Fibroblast of lung (primary cell): ENCODE results near the gene ALG13. TPM values are rescaled to one million over a fixed set of nuclear protein-coding genes. Genes with fewer than 3 reads are reported as not detected.
"Not testable (repeated sequence)": the region's sequence is repeated elsewhere in the genome, so short reads cannot be mapped to it uniquely, and the experiment has no call there.

Source experiments
- DNase-seq, 2 donors: peaks; one replicate each; pipeline versions ENCODE4 v3.0.0 to v3.0.0-alpha.2; 2010; ENCODE audit warnings: low read depth in 2 of 2
- H2AFZ ChIP-seq: 2 replicates; pipeline ENCODE4 v1.5.1; 2012; ENCODE audit warnings: low read length, control low read depth, inconsistent platforms
- H3K27ac ChIP-seq: 2 replicates; pipeline ENCODE4 v1.5.1; 2011; ENCODE audit warnings: low read length, control low read depth; ENCODE audit not compliant: insufficient read depth
- H3K27me3 ChIP-seq: 2 replicates; pipeline ENCODE4 v1.5.1; 2011; ENCODE audit warnings: mild to moderate bottlenecking, low read length; ENCODE audit not compliant: control insufficient read depth, insufficient read depth
- H3K36me3 ChIP-seq: 2 replicates; pipeline ENCODE4 v1.5.1; 2011; ENCODE audit warnings: low read length; ENCODE audit not compliant: control insufficient read depth, insufficient read depth
- H3K4me1 ChIP-seq: 2 replicates; pipeline ENCODE4 v1.5.1; 2011; ENCODE audit warnings: low read length; ENCODE audit not compliant: control insufficient read depth, insufficient read depth; ENCODE audit errors: extremely low read depth
- H3K4me2 ChIP-seq: 2 replicates; pipeline ENCODE4 v1.5.1; 2011; ENCODE audit warnings: low read length, control low read depth; ENCODE audit not compliant: insufficient read depth; ENCODE audit errors: extremely low read depth
- H3K4me3 ChIP-seq, 4 experiments: fragments of 200-600 bp in 1 of 4; sonication (generic) in 1 of 4; replicated peaks in 1 of 4; 2 replicates each; pipeline ENCODE4 v1.5.1; 2011 to 2016; ENCODE audit warnings: low read length in 4 of 4, low read depth in 3 of 4, mild to moderate bottlenecking in 3 of 4, control low read depth in 2 of 4, inconsistent platforms in 1 of 4, mixed read lengths in 1 of 4; ENCODE audit not compliant: insufficient read depth in 1 of 4; ENCODE audit errors: control extremely low read depth in 1 of 4
- H3K79me2 ChIP-seq: 2 replicates; pipeline ENCODE4 v1.5.1; 2012; ENCODE audit warnings: mild to moderate bottlenecking, low read length, inconsistent platforms; ENCODE audit not compliant: control insufficient read depth, insufficient read depth
- H3K9ac ChIP-seq: 2 replicates; pipeline ENCODE4 v1.5.1; 2011; ENCODE audit warnings: mild to moderate bottlenecking, low read length, control low read depth; ENCODE audit not compliant: insufficient read depth
- H3K9me3 ChIP-seq: 2 replicates; pipeline ENCODE4 v1.5.1; 2012; ENCODE audit warnings: low read depth, low read length; ENCODE audit not compliant: control insufficient read depth, insufficient read depth
- H4K20me1 ChIP-seq: 2 replicates; pipeline ENCODE4 v1.5.1; 2011; ENCODE audit warnings: low read length; ENCODE audit not compliant: control insufficient read depth, insufficient read depth; ENCODE audit errors: extremely low read depth
- EZH2 ChIP-seq: IDR thresholded peaks from 2 replicates; pipeline ENCODE4 v1.5.1; 2012; ENCODE audit warnings: low read length, control low read depth, mild to moderate bottlenecking; ENCODE audit errors: missing control alignments
- polyA plus RNA-seq, 2 donors: library from polyadenylated mRNA; depleted of rRNA in 1 of 2; stranded (reverse) in 1 of 2; unstranded in 1 of 2; fragments of >200 nt; gene quantifications; 2 replicates each; pipeline ENCODE4 v1.2.1, GENCODE V29; 2011 to 2012; ENCODE audit warnings: missing spikeins in 1 of 2
- total RNA-seq: library from RNA; depleted of rRNA; stranded (reverse); fragments of >200 nt; gene quantifications from 2 replicates; pipeline ENCODE4 v1.2.1, GENCODE V29; 2014
- TF ChIP-seq, protein P1 (sequence below), 2 donors: IDR thresholded peaks in 1 of 2; conservative IDR thresholded peaks in 1 of 2; 1 replicate in 1 of 2; 2 replicates in 1 of 2; pipeline ENCODE4 v1.5.1; 2011 to 2012; ENCODE audit warnings: low read length in 2 of 2, control low read depth in 1 of 2, inconsistent platforms in 1 of 2, low read depth in 1 of 2, mild to moderate bottlenecking in 1 of 2

ALG13 gene
- total and polyA plus RNA-seq, 2 donors (not counting 1 experiment from before 2014, with no cell fraction given), result 56.1 to 67.3 TPM

DNA sequence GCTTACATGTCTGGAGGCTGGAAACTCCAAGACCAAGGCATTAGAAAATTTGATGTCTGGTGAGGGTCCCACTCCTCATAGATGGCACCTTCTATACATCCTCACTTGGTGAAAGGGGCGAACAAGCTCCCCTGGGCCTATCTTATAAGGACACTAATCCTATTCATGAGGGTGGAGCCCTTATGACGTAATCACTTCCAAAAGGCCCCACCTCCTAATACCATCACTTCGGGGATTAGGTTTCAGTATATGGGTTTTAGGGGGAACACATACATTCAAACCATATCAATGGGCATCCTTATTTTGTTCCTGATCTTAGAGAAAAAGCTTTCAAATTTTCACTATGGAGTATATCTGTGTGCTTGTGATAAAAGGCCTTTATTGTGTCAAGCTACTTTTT lies 39.0 kb upstream of the ALG13 start:
- H3K9me3 ChIP-seq, result no peaks in the 10 kb centered on the region
- no peaks in the 10 kb centered on the region for H4K20me1 ChIP-seq
- H3K27me3 ChIP-seq, result no peaks in the 10 kb centered on the region
- no peak for DNase-seq
- no peaks in the 10 kb centered on the region for H3K36me3 ChIP-seq
- H3K9ac ChIP-seq, result no peak overlapping the region
- no peak overlapping the region for H2AFZ ChIP-seq
- H3K79me2 ChIP-seq, result no peaks in the 10 kb centered on the region
- no peak overlapping the region for H3K27ac ChIP-seq
- TF ChIP-seq EZH2, result no peak
- H3K4me2 ChIP-seq, result no peak overlapping the region
- no peak overlapping the region for H3K4me3 ChIP-seq
- H3K4me1 ChIP-seq, result no peaks in the 10 kb centered on the region

DNA sequence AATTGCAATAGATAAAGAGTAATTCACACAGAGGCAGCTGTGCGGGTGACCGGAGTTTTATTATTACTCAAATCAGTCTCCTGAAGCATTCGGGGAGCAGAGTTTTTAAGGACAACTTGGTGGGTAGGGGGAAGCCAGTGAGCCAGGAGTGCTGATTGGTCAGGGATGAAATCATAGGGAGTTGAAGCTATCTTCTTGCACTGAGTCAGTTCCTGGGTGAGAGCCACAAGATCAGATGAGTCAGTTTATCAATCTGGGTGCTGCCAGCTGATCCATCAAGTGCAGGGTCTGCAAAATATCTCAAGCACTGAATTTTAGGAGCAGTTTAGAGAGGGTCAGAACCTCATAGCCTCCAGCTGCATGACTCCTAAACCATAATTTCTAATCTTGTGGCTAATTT lies 35.8 kb upstream of the ALG13 start:
- not testable (repeated sequence) for H3K4me3 ChIP-seq, H3K27me3 ChIP-seq, H3K79me2 ChIP-seq, H3K9me3 ChIP-seq, H4K20me1 ChIP-seq, H3K4me2 ChIP-seq, H3K36me3 ChIP-seq, H2AFZ ChIP-seq, H3K9ac ChIP-seq, H3K4me1 ChIP-seq, H3K27ac ChIP-seq
- peak in 1 of 2 donors; percentile 5 for DNase-seq

DNA sequence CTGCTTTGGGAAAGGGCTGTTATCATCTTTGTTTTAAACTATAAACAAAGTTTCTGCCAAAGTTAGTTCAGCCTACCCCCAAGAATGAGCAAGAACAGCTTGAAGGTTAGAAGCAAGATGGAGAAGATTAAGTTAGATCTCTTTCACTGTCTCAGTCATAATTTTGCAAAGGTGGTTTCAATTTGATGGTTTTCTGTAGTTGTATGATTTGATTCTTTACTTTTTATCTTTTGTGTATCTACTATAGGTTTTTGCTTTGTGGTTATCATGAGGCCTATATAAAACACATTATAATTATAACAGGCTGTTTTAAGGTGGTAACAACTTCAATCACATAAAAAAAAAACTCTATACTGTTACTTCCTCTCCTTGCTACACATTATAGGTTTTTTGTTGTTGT lies 35.4 kb upstream of the ALG13 start:
- no peaks in the 10 kb centered on the region for H3K79me2 ChIP-seq
- no peaks in the 10 kb centered on the region for H3K9me3 ChIP-seq
- no peak for TF ChIP-seq EZH2
- TF ChIP-seq, protein P1, sequence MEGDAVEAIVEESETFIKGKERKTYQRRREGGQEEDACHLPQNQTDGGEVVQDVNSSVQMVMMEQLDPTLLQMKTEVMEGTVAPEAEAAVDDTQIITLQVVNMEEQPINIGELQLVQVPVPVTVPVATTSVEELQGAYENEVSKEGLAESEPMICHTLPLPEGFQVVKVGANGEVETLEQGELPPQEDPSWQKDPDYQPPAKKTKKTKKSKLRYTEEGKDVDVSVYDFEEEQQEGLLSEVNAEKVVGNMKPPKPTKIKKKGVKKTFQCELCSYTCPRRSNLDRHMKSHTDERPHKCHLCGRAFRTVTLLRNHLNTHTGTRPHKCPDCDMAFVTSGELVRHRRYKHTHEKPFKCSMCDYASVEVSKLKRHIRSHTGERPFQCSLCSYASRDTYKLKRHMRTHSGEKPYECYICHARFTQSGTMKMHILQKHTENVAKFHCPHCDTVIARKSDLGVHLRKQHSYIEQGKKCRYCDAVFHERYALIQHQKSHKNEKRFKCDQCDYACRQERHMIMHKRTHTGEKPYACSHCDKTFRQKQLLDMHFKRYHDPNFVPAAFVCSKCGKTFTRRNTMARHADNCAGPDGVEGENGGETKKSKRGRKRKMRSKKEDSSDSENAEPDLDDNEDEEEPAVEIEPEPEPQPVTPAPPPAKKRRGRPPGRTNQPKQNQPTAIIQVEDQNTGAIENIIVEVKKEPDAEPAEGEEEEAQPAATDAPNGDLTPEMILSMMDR (conservative IDR thresholded peaks at IDR 0.05 in 1 of 2, IDR thresholded peaks at IDR 0.05 in 1 of 2; ENCODE audit: low read depth in 1 of 2, low read length in 2 of 2), result no peak
- H2AFZ ChIP-seq, result no peak overlapping the region
- no peak for DNase-seq
- no peak overlapping the region for H3K9ac ChIP-seq
- H3K27me3 ChIP-seq, result no peaks in the 10 kb centered on the region
- no peaks in the 10 kb centered on the region for H3K4me1 ChIP-seq
- H3K36me3 ChIP-seq, result no peaks in the 10 kb centered on the region
- no peaks in the 10 kb centered on the region for H4K20me1 ChIP-seq
- no peak overlapping the region for H3K4me2 ChIP-seq
- H3K4me3 ChIP-seq, result no peak overlapping the region
- no peak overlapping the region for H3K27ac ChIP-seq

DNA sequence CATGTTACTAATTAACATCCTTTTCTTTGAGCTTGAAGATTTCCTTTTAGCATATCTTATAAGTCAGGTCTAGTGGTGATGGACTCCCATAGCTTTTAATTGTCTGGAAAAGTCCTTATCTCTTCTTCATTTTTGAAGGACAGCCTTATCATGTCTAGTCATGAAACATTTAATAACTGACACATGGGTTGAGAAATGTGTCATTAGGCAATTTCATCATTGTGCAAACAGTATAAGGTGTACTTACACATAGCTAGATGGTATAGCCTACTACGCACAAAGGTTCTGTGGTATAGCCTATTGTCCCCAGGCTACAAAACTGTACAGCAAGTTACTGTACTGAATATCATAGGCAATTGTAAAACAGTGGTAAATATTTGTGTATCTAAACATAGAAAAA lies 34.5 kb upstream of the ALG13 start:
- Histone ChIP-seq H3K27ac (no peak overlapping the region), H3K36me3 (no peaks in the 10 kb centered on the region), H3K9me3 (no peaks in the 10 kb centered on the region), H4K20me1 (no peaks in the 10 kb centered on the region), H3K79me2 (no peaks in the 10 kb centered on the region), H2AFZ (no peak overlapping the region), H3K4me3 (no peak overlapping the region), H3K4me2 (no peak overlapping the region), H3K4me1 (no peaks in the 10 kb centered on the region), H3K27me3 (no peaks in the 10 kb centered on the region), H3K9ac (no peak overlapping the region)
- DNase-seq, result no peak
- no peak for TF ChIP-seq EZH2
- TF ChIP-seq, protein P1 (conservative IDR thresholded peaks at IDR 0.05 in 1 of 2, IDR thresholded peaks at IDR 0.05 in 1 of 2; ENCODE audit: low read depth in 1 of 2, low read length in 2 of 2), result no peak
